Measurements from ENCODE around the gene PMEL.

PMEL gene

DNA sequence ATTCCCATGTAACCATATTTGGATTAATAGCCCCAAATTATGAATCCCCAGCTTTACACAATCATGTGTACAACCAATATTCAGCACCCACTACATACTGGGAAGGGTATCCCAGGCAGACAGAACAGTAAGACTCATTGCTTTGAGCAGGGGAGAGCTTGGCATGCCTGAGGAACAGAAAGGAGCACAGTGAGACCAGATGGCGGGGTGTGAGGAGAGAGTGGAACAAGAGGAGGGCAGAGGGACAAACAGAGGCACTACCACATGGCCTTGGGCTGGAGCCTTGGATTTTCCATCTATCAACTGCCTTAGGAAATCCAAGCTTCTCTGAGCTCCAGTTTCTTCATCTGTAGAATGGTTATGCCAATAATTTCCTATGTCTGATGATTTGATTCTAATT lies 31.1 kb downstream of the PMEL start:
- H3K4me1 ChIP-seq (ENCODE audit: control insufficient read depth, insufficient read depth, low read length), result peaks cover 23% of the 10 kb centered on the region
- no peak overlapping the region for H3K4me3 ChIP-seq (ENCODE audit: low read length)

DNA sequence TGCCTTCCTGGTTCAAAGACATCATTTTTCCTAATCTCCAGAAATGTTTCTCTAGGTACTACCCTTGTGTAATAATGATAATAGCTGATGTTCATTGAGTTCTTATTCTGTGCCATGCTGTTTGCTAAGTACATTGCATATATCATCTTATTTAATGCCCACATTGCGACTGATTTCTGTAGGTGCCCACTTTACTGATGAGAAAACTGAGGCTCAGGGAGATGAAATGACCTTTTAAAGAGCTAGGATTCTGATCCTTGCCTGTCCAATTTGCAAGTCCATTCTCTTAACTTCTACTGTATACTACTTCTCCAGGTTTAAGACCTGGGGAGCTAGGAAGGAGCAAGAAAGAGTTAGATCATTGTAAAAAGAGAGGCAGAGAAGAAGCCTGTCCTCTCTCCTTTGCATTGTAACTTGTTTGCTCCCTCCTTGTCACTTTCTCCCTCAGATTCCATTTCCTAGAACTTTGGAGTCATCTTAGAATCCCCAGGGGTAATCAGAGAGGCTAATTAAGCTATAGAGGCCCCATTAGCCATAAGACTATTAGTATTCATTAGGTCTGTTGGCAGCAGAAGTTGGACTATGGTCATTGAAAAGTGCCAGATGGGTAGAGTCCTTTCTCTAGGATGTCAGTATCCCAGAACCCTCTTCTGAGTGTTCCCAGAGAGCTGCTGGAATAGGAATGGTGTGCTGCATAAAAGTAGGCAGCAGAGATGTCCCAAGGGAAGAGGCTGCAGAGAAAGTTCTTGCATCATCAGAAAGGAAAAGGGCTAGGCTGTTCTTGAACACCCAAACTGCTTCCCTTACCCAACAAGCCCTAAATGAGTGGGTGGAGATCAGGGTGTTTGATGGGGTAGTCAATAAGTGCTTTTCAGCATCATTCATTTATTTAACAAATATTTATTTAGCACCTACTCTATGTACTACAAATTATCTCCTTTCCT lies 31.8 kb downstream of the PMEL start:
- no peak overlapping the region for H3K4me3 ChIP-seq (ENCODE audit: low read length)
- no peaks in the 10 kb centered on the region for H3K9me3 ChIP-seq (ENCODE audit: control insufficient read depth, low read length)
- H3K27me3 ChIP-seq (ENCODE audit: control insufficient read depth, insufficient read depth, low read length), result no peaks in the 10 kb centered on the region
- H3K36me3 ChIP-seq (ENCODE audit: control insufficient read depth, insufficient read depth, low read length), result no peaks in the 10 kb centered on the region
- peaks cover 21% of the 10 kb centered on the region for H3K4me1 ChIP-seq (ENCODE audit: control insufficient read depth, insufficient read depth, low read length)
- no peak overlapping the region for H3K9ac ChIP-seq (ENCODE audit: low read length)

More for the DNA sequence above, 31.1 kb downstream of the PMEL start:
- Histone ChIP-seq H3K27me3 (ENCODE audit: control insufficient read depth, insufficient read depth, low read length) (no peaks in the 10 kb centered on the region), H3K36me3 (ENCODE audit: control insufficient read depth, insufficient read depth, low read length) (no peaks in the 10 kb centered on the region), H3K9me3 (ENCODE audit: control insufficient read depth, low read length) (no peaks in the 10 kb centered on the region), H3K9ac (ENCODE audit: low read length) (no peak overlapping the region)

DNA sequence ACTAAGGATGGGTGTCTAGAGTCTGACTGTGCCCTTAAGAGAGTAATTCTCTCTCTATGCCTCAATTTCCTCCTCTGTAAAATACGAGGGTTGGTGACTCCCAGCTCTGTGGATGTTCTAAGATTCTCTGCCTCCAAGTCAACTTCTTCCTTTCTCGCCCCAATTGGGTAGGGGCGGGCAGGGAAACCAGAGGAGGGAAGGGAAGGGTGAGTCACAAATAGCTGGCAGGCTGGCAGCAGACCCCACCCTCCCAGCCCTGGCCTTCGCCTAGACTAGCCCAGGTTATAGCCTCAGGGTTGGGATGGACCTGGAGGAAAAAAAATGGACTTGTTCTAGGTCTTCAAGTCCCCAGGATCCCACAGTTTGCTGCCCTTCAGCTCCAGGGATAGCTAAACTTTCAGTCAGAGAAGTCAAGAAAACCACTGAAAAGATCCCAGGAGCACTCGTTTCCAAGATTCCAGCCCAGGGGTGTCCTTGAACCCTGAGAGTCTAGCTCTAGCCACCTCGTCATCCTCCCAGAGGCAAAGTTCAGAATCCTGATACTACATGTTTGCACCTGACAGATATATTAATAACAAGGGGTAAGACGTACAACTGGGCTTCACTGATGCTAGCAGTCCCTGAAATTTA lies 32.6 kb downstream of the PMEL start:
- H3K4me3 ChIP-seq (ENCODE audit: low read length), result no peak overlapping the region
- no peaks in the 10 kb centered on the region for H3K36me3 ChIP-seq (ENCODE audit: control insufficient read depth, insufficient read depth, low read length)
- no peak overlapping the region for H3K9ac ChIP-seq (ENCODE audit: low read length)
- no peaks in the 10 kb centered on the region for H3K9me3 ChIP-seq (ENCODE audit: control insufficient read depth, low read length)
- H3K4me1 ChIP-seq (ENCODE audit: control insufficient read depth, insufficient read depth, low read length), result peaks cover 21% of the 10 kb centered on the region
- no peaks in the 10 kb centered on the region for H3K27me3 ChIP-seq (ENCODE audit: control insufficient read depth, insufficient read depth, low read length)

DNA sequence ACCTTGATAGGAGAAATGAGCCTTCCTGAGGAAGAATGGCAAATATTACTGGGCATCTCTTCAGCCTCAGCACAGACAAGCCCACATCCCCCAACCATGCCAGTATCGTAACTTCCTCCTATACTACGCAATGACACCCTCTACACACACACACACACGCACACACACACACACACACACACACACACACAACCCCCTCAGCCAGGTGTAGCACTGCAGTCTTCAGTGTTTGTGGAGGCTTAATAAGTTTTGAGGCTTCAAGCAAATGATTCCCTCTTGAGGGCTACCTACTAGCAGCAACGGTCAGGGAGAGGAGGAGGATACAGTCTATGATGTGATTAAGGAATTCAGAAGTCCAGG lies 33.3 kb downstream of the PMEL start:
- H3K4me3 ChIP-seq (ENCODE audit: low read length), result peak overlapping the region; percentile 52
- no peaks in the 10 kb centered on the region for H3K27me3 ChIP-seq (ENCODE audit: control insufficient read depth, insufficient read depth, low read length)
- H3K9ac ChIP-seq (ENCODE audit: low read length), result peak overlapping the region; percentile 71
- no peaks in the 10 kb centered on the region for H3K9me3 ChIP-seq (ENCODE audit: control insufficient read depth, low read length)
- H3K36me3 ChIP-seq (ENCODE audit: control insufficient read depth, insufficient read depth, low read length), result no peaks in the 10 kb centered on the region
- peaks cover 21% of the 10 kb centered on the region for H3K4me1 ChIP-seq (ENCODE audit: control insufficient read depth, insufficient read depth, low read length)

DNA sequence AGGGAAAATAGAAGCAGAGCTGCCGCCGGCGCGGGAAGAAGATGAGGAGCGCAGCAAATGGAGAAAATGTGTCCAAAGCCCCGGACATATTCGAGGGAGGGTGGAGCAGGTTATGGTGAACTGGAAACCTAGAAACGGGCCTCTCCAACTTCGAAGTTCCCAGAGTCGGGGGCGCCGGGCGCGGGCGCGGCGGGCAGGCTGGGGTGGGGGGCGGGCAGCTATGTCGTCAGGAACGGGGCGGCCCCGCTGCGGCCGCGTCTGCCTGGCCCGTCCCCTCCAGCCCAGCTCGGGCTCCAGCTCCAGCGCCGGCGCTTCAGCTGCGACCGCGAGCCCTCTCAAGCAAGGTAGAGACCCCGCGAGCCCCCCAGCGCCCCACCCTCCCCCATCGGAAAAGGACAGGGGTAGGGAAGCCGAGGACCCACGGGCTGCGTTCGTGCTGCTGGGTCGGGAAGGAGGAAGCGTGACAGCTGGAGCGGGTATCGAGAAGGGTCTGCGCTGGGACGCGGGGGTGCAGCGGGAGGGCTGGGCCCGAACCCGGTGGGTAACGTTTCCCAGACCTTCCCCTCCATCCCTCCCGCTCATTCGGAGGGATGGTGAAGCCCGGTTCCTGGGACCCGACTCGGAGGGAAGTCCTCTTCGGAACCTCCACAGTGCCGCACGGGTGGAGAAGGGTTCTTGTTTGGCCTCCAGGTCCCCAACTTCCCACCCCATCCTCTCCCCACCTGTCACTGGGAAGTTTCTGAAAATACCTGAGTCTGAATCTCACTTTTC lies 33.9 kb downstream of the PMEL start:
- H3K36me3 ChIP-seq (ENCODE audit: control insufficient read depth, insufficient read depth, low read length), result no peaks in the 10 kb centered on the region
- no peaks in the 10 kb centered on the region for H3K27me3 ChIP-seq (ENCODE audit: control insufficient read depth, insufficient read depth, low read length)
- peak overlapping the region; percentile 71 for H3K9ac ChIP-seq (ENCODE audit: low read length)
- H3K4me3 ChIP-seq (ENCODE audit: low read length), result peak overlapping the region; percentile 52
- peaks cover 21% of the 10 kb centered on the region for H3K4me1 ChIP-seq (ENCODE audit: control insufficient read depth, insufficient read depth, low read length)
- no peaks in the 10 kb centered on the region for H3K9me3 ChIP-seq (ENCODE audit: control insufficient read depth, low read length)

DNA sequence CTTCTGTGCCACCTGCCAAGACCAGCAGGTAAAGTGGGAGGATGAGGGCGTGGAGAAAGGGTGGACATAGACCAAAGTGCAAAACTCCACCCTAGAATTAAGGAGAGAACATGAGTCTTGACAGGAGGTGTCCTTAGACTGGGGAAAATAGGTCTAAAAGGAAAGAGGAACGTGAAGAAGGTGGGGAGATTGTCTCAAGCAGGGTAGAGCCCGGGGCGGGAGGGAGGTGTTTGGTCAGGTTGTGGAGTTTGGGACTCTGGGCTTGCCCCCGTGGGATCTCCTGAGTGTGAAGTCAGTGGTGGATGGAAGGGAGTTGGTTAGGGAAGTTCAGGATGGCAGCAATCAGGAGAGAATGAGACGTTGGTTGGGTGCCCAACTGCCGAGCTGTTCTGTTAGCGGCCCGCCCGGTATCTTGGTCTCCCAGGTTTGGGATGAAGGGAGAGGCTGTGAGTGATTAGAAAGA lies 34.5 kb downstream of the PMEL start:
- H3K4me1 ChIP-seq (ENCODE audit: control insufficient read depth, insufficient read depth, low read length), result peaks cover 21% of the 10 kb centered on the region
- no peaks in the 10 kb centered on the region for H3K36me3 ChIP-seq (ENCODE audit: control insufficient read depth, insufficient read depth, low read length)
- H3K9ac ChIP-seq (ENCODE audit: low read length), result peak overlapping the region; percentile 71
- no peaks in the 10 kb centered on the region for H3K9me3 ChIP-seq (ENCODE audit: control insufficient read depth, low read length)
- H3K4me3 ChIP-seq (ENCODE audit: low read length), result peak overlapping the region; percentile 21
- no peaks in the 10 kb centered on the region for H3K27me3 ChIP-seq (ENCODE audit: control insufficient read depth, insufficient read depth, low read length)

DNA sequence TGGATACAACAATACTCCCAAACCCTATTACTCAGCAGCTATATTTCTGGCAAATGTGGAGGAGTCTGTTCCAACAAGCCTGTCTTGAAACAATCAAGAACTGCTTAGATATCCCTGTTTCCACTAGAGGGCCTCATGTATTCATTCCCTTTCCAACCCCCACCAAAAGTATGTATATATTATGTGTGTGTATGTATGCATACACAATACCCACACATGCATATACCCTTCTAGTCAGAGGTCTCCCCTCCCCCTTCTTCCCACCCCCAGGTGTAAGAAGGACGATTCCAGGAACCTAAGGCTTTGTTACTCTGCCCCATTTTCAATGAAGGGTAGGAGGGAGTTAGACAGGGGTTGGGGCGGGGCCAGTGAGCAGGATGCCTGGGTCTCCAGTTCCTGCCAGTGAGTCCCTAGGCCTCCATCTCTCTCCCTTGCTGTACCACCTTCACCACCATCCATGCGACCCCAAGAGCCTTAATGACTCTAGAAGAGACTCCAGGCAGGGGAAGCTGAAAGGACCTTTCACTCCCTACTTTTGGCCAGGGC lies 35.0 kb downstream of the PMEL start, which contains the start of gene DGKA:
DGKA (plus strand) TSS at position 392 of the 546 bp plus-strand sequence. CDS start 5,342 bp downstream, outside the sequence.
- Histone ChIP-seq H3K27me3 (ENCODE audit: control insufficient read depth, insufficient read depth, low read length) (no peaks in the 10 kb centered on the region), H3K9ac (ENCODE audit: low read length) (peak within 1 kb of the TSS; percentile 71), H3K36me3 (ENCODE audit: control insufficient read depth, insufficient read depth, low read length) (no peaks in the 10 kb centered on the region), H3K4me1 (ENCODE audit: control insufficient read depth, insufficient read depth, low read length) (peaks cover 21% of the 10 kb centered on the region), H3K4me3 (ENCODE audit: low read length) (peak within 1 kb of the TSS; percentile 21), H3K9me3 (ENCODE audit: control insufficient read depth, low read length) (no peaks in the 10 kb centered on the region)

DNA sequence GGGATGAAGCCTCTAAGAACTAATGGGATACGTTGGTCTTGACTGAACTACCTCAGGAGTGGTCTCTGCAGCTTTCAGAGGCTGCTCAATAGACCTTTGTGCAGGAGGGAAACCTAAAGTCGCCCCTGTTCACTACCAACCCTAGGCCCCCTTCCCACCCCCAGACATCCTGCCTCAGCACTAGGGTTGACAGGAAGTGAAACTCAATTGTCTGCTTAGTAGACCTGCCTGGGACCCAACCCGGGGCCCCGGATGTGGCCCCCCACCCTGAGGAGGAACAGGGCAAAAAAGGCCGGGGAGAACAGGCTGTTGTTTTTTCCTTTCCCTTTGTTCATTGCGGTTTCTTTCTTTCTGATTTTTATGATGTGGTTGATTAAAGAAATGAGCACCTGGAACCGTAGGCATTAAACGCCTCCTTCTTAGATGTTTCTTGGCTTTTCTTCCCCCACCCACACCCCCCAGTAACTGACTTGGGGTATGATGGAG lies 36.5 kb downstream of the PMEL start:
- Histone ChIP-seq H3K4me3 (ENCODE audit: low read length) (no peak overlapping the region), H3K9ac (ENCODE audit: low read length) (no peak overlapping the region), H3K9me3 (ENCODE audit: control insufficient read depth, low read length) (no peaks in the 10 kb centered on the region), H3K27me3 (ENCODE audit: control insufficient read depth, insufficient read depth, low read length) (no peaks in the 10 kb centered on the region), H3K36me3 (ENCODE audit: control insufficient read depth, insufficient read depth, low read length) (no peaks in the 10 kb centered on the region), H3K4me1 (ENCODE audit: control insufficient read depth, insufficient read depth, low read length) (peaks cover 21% of the 10 kb centered on the region)

DNA sequence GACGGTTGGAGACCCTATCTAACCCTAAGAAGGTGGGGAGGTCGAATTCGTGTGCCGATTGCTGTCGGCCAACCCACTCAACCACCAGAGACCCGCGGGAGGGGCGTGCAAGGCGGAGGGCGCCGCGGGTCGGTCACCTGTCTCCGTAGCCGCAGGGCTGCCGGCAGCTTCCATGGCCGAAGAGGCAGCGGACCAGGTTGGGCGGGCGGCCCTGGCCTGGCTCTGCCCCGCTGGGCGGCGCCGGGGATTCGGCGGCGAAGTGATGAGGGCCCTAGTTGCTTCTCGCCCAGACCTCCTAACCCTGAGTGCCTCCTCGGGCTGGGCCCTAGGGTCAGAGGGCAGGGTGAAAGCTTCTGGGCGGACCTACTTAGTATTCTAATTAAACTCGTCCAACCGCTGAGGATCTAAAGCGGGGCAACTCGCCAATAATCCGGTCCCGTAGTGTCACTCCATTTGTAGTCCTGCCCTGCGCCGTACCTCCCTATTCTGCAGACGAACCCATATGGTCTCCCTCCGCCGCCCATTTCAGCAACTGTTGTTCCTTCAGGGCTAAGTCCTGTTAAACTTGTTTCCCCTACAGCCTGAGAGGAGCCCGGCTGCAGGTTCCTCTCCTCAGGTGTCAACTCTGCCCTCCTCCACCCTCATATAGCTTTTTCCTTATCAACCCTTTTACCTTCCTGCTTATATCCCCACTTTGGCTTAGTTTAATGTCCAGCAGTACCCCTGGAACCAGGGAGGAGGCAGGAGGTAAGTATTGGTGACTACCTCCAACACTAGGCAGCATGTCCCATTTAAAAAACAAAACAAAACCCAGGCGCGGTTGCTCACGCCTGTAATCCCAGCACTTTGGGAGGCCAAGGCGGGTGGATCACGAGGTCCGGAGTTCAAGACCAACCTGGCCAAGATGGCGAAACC lies 38.0 kb downstream of the PMEL start, which contains the start of gene PYM1:
PYM1 (minus strand) TSS at position 307 of the 915 bp plus-strand sequence; CDS start at position 174, 133 bp downstream.
- H3K4me1 ChIP-seq (ENCODE audit: control insufficient read depth, insufficient read depth, low read length), result peaks cover 18% of the 10 kb centered on the region
- no peaks in the 10 kb centered on the region for H3K27me3 ChIP-seq (ENCODE audit: control insufficient read depth, insufficient read depth, low read length)
- peak within 1 kb of the TSS; percentile 100 for H3K4me3 ChIP-seq (ENCODE audit: low read length)
- no peaks in the 10 kb centered on the region for H3K9me3 ChIP-seq (ENCODE audit: control insufficient read depth, low read length)
- H3K36me3 ChIP-seq (ENCODE audit: control insufficient read depth, insufficient read depth, low read length), result no peaks in the 10 kb centered on the region
- H3K9ac ChIP-seq (ENCODE audit: low read length), result peak within 1 kb of the TSS; percentile 95

DNA sequence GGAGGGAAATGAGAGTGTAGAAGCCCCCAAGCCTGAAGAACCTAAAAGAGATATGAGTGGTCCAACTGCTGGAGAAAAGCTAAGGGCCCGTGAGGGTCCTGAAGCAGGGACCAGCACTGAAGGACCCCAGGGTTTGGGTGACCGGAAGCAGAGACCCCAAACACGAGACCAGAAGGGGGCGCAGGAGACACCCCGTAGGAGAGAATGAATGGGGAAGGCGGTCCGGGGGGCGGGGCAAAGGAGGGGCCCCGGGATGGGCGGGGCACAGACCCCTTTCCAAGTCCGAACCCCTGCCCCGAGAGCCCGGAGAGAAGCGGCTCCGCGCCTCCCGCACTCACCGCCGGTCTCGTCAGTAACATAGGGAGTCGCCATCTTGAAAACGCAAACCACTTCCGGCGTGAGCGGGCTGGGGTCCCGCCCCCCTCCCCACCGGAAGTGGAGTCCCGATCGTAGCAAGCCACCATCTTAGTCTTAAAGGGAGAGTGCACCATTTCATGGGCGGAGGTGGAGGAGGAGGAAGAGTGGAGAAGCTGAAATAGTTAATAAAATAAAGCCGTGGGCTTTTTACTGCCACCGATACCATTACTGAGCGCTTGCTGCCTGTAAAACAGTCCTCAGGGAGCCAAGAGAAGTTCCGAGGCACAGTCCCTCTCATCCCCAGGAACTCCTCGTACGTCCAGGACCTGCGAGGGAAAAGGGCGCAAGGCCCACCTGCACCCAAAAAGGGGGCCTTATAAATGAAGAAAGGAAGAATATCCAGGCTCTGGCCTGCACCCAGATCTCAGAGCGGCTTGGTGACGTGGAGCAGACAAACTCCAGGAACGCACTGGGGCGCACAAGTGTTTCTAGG lies 38.9 kb downstream of the PMEL start:
- Histone ChIP-seq H3K36me3 (ENCODE audit: control insufficient read depth, insufficient read depth, low read length) (no peaks in the 10 kb centered on the region), H3K9ac (ENCODE audit: low read length) (peak overlapping the region; percentile 95), H3K27me3 (ENCODE audit: control insufficient read depth, insufficient read depth, low read length) (no peaks in the 10 kb centered on the region), H3K4me3 (ENCODE audit: low read length) (peak overlapping the region; percentile 100), H3K4me1 (ENCODE audit: control insufficient read depth, insufficient read depth, low read length) (peaks cover 11% of the 10 kb centered on the region), H3K9me3 (ENCODE audit: control insufficient read depth, low read length) (no peaks in the 10 kb centered on the region)
